H7 (cell line): ENCODE data around the gene TOMM5. TPM values are rescaled to one million over a fixed set of nuclear protein-coding genes. Genes with fewer than 3 reads are reported as not detected.
"Not testable (repeated sequence)": the region's sequence is repeated elsewhere in the genome, so short reads cannot be mapped to it uniquely, and the experiment has no call there.

ENCODE experiments used
- DNase-seq: peaks from one replicate; pipeline ENCODE4 v3.0.0; 2012
- H3K27me3 ChIP-seq: 2 replicates; pipeline ENCODE4 v1.6.0; 2011; ENCODE audit warnings: mild to moderate bottlenecking, low read length; ENCODE audit not compliant: control insufficient read depth, insufficient read depth
- H3K36me3 ChIP-seq: replicated peaks from 2 replicates; pipeline ENCODE4 v1.5.1; 2011; ENCODE audit warnings: low read length; ENCODE audit not compliant: control insufficient read depth, insufficient read depth
- H3K4me3 ChIP-seq: 2 replicates; pipeline ENCODE4 v1.5.1; 2011; ENCODE audit warnings: low read depth, mild to moderate bottlenecking, control low read depth, low read length, moderate library complexity; ENCODE audit not compliant: insufficient read depth
- total RNA-seq: library from RNA; depleted of rRNA; stranded (reverse); fragments of >200 nt; shearing (Covaris generic); gene quantifications from 2 replicates; pipeline ENCODE4 v1.2.3, GENCODE V29; 2014

The TOMM5 gene
- total RNA-seq, 1 experiment from 2014 or later: 164 TPM

DNA sequence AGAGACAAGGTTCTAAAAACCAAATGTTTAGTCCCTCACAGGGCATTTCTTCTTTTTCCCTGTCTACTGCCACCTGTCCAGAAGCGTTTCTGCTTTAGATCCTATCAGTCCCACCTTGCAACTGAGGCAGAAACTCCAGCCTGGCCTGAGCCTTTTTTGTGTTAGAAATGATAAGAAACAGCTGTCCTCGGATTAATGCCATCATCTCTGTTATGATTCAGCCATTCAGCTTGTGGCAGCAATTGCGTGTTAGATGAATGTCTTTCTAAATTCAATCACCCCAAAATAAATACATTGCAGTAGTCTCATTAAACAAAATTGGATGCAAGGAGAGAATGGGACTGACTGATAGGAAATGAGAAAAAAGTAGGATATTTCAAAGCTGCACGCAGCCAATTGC lies 30.1 kb upstream of the TOMM5 start:
- no peaks in the 10 kb centered on the region for H3K27me3 ChIP-seq
- H3K36me3 ChIP-seq: no peaks in the 10 kb centered on the region
- DNase-seq: no peak
- no peak overlapping the region for H3K4me3 ChIP-seq

DNA sequence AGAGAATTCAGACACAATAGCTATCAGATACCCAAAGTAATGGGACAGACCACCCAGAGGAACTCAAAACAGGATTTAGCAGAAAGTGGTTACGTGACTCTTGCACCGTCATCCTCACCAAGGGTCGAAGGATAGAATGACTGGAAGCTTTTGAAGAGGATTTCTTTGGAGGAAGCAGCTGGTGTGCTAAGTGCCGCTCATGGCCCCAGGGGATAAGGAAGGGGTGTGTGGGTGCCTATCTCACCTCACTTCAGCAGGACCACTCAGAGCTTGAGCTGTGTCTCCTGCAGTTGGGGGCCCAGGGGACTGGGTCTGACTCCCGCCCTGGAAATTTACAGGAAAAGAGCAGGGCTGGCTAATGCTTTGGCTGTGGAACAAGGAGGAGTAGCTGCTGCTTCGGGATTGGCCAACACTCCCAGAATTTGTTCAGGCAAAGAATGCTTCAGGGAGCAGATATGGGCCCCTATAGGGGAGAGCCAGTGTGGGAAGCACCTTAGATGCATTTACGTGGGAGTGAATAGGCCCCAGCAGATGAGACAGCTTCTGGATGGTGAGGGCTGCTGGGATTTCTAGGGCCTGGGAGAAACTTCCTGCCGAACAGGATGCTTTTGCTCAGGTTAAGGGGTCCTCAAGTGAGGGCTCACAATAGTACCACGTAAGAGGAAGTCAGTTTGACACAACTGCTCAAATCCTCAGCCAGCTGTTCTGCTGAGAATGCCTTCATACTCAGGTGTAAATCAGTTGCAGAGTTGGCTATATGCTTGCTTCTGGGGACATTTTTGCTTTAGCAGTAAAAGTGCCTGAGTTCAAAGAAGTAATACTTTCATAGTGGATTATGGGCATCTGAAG lies 29.1 kb upstream of the TOMM5 start:
- no peaks in the 10 kb centered on the region for H3K27me3 ChIP-seq
- no peak overlapping the region for H3K4me3 ChIP-seq
- H3K36me3 ChIP-seq: no peaks in the 10 kb centered on the region
- DNase-seq: no peak

DNA sequence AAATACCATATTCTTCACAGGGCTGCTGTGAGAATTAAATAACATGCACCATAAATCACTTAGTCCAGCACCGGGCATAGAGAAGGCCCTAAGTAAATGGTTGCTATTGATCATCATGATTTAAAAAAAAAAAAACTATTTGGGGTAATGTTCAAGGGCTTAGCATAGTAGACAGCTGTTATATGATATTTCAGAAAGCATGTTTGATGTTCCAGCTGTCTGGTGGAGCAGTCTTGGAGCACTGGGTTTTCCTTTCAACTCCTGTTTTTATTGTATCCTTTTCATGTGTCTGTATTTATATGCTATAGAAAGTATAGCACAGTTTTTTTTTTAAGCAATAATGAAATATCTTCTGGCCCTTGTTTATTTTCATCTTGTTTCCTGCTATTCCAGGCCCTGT lies 28.0 kb upstream of the TOMM5 start:
- no peak for DNase-seq
- no peaks in the 10 kb centered on the region for H3K36me3 ChIP-seq
- no peaks in the 10 kb centered on the region for H3K27me3 ChIP-seq
- no peak overlapping the region for H3K4me3 ChIP-seq

DNA sequence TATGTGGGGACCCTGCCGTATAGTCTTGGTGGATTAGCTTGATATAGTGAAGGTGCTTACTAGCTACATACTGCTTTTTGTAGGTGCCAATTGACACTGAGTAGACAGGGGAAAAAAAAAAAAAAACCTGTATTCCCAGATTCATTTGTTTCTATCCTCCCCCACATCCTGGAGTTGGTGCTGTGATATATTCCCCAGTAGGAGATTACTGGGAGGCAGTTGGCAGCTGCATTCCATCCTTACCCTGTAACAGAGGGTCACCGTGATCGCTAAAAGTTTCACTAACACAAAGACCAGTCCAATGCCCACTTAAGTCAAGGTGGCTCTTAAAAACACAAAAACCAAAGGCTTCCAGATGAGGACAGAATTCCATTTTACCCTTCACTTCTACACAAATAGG lies 27.4 kb upstream of the TOMM5 start:
- Histone ChIP-seq H3K27me3 (no peaks in the 10 kb centered on the region), H3K4me3 (no peak overlapping the region), H3K36me3 (no peaks in the 10 kb centered on the region)
- no peak for DNase-seq

DNA sequence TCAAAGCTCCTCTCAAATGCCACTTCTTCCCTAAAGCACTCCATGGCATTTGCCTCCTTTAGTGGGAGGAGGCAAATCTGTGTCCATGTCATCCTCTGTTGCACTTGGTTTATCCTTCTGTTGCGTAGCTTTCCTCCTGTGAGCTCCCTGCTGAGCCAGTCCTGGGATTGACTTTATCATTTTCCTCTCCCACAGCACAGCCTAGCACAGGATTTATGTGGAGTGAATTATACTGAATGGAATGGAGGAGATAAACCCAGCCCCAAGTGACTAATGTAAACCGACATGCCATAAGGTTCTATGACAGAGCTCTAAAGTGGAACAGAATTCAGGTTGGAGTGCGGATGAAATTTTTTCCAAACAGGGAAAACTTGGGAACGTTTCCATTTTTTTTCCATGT lies 26.4 kb upstream of the TOMM5 start:
- no peaks in the 10 kb centered on the region for H3K27me3 ChIP-seq
- H3K36me3 ChIP-seq: no peaks in the 10 kb centered on the region
- no peak for DNase-seq
- no peak overlapping the region for H3K4me3 ChIP-seq

DNA sequence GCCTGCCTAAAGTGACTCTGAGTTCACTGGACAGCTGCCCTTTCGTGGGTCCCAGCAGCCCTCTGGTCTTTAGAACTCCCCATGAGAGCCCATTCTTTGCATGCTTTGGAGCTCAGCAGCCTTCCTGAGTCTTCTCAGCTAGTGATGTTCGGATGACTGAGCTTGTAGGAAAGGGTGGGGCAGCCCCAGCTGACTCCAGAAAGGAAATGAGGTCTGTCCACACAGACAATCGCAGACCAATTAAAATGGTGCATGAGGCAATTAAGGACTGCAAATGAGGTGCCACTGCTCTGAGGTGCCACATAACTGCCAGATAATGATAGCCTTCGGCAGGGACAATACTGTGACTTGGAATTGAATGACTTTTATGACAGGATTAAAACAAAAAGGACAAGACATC lies 25.4 kb upstream of the TOMM5 start:
- no peak for DNase-seq
- Histone ChIP-seq H3K36me3 (no peaks in the 10 kb centered on the region), H3K27me3 (no peaks in the 10 kb centered on the region), H3K4me3 (no peak overlapping the region)

DNA sequence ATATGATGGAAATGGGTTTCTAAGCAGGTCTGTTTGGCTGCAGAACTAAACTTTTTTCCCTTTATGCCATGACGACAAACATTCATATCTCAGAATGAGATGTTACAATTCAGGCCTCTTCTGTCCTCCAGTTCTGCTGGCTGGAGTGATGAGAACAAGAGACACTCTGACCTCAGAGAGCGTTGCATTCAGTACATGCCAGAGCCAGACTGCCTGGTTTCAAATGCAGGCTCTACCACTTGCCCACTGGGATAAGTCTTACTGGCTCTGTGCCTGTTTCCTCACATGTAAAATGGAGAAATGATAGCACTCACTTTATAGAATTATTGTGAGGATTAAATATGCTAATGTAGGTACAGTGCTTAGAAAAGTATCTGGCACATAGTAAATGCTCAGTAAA lies 24.8 kb upstream of the TOMM5 start:
- Histone ChIP-seq H3K27me3 (no peaks in the 10 kb centered on the region), H3K36me3 (no peaks in the 10 kb centered on the region), H3K4me3 (no peak overlapping the region)
- DNase-seq: no peak

DNA sequence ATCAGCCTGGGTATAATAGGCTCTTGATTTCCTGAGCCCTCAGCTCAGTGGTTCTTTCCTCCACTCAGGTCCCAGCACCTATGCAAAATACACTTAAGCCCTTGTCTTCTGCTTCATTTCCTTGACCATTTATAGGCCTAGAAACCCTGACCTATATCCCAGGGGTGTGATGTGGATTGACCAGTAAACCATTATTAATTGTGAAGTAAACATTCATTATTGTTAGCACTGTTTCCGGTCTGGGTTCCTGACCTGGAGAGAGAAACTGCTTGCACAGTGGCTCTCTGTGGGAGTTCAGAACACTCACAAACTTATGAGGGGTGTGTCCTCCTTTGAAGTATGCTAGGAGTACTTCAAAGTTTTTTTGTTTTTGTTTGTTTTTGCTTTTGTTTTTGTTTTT lies 19.6 kb upstream of the TOMM5 start:
- DNase-seq: no peak
- Histone ChIP-seq H3K27me3 (no peaks in the 10 kb centered on the region; the same call in 1 of the 2 replicates), H3K4me3 (no peak overlapping the region), H3K36me3 (no peaks in the 10 kb centered on the region)

DNA sequence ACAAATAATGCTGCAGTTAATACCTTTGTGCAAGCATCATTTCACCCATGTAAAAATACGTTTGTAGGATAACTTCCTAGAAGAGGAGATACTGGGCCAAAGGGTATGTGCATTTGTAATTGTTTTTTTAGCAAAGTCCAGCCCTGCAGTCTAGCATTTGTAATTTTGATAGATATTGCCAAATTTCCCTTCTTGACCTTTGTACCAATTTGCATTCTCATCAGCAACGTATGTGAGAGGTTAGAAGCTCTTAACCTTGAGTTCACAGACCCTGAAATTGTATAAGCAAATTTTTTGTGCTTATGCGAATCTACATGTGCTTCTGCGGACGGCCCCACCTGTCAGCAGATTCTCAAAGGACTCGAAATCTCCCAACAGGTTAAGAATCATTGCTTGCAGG lies 18.6 kb upstream of the TOMM5 start:
- no peak for DNase-seq
- H3K36me3 ChIP-seq: no peaks in the 10 kb centered on the region

DNA sequence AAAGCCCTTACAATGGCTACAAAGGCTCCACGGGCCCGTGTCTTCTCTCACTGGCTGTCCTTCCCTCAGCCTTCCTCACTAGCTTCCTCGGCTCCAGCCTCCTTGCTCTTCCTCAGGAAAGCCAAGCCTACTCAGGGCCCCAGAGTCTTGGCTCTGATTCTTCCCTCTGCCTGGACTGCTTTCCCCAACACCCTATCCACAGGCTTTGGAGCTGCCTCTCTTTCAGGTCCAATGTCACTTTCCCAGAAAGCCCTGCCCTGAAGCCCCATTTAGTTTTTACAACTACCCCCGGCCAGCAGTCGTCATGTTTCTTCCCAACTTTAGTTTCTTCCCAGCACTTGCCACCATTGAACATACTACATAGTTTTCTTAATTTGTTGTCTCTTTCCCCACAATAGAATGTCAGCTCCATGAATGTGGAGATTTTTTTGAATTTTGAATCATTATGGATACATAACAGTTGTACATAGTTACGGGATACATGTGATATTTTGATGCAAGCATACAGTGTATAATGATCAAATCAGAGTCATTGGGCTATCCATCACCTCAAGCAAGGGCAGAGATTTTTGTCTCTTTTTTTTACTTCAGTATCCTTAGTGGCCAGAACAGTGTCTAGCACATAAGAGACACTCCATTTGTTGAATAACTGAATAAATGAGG lies 17.5 kb upstream of the TOMM5 start:
- Histone ChIP-seq H3K36me3 (no peaks in the 10 kb centered on the region), H3K27me3 (no peaks in the 10 kb centered on the region; the same call in 1 of the 2 replicates), H3K4me3 (no peak overlapping the region)
- no peak for DNase-seq

More for the DNA sequence above, 18.6 kb upstream of the TOMM5 start:
- Histone ChIP-seq H3K4me3 (no peak overlapping the region), H3K27me3 (no peaks in the 10 kb centered on the region; the same call in 1 of the 2 replicates)

DNA sequence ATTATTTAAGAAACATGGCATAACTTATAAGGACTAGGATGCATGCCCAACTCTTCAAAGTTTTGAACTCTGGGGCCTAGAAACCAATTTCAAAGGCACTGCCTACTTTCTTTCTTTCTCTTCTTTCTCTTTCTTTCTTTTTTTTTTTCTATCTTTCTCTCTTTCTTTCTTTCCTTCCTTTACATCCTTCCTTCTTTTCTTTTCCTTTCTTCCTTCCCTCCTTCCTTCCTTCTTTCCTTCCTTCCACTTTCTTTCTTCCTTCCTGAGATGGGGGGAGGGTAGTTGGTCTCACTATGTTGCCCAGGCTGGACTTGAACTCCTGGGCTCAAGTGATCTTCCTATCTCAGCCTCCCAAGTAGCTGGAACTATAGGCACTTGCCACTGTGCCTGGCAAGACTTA lies 15.9 kb upstream of the TOMM5 start:
- Histone ChIP-seq H3K4me3 (no peak overlapping the region), H3K27me3 (no peaks in the 10 kb centered on the region; the same call in 1 of the 2 replicates), H3K36me3 (no peaks in the 10 kb centered on the region)
- DNase-seq: no peak

DNA sequence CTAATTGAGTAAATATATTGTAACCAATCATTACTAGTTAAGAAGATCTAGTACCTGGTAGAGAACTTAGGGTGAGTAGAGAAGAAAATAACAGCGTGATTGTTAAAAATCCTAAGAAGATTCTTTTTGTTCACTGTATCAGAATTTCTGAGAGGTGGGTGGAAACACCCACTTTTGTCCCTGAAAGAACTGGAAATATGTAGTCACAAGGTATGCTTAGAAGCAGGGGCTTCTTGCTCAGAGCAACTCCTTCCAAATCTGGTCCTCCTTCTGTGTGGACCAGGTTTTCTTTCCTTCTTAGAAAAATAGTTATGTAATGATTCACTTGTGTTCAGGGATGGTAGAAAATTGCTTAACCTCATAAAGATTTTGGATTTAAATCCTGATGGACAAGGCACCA lies 11.9 kb upstream of the TOMM5 start:
- DNase-seq: no peak
- Histone ChIP-seq H3K27me3 (peaks cover 2% of the 10 kb centered on the region; the same call in 1 of the 2 replicates), H3K36me3 (no peaks in the 10 kb centered on the region), H3K4me3 (no peak overlapping the region)

DNA sequence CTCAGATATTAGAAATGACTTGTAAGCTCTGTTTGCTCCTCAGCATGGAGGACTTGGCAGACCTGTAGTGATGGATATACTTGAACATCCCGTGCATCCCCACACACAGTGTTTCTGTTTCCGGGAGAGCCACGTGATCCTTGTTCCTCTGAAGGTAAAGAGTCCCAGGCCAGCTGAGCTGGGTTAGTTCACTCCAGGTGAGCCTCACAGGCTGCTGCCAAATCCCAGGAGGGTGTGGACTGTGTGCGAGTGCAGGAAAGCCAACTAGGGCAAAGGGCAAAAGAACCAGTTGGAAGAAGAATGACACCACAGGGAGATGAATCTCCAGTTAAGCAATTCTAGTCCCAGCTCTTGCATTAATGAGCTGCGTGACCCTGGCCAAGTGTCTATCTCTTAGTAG lies 10.4 kb upstream of the TOMM5 start:
- H3K4me3 ChIP-seq: no peak overlapping the region
- no peak for DNase-seq
- H3K36me3 ChIP-seq: no peaks in the 10 kb centered on the region
- peaks cover 2% of the 10 kb centered on the region; the same call in 1 of the 2 replicates for H3K27me3 ChIP-seq

DNA sequence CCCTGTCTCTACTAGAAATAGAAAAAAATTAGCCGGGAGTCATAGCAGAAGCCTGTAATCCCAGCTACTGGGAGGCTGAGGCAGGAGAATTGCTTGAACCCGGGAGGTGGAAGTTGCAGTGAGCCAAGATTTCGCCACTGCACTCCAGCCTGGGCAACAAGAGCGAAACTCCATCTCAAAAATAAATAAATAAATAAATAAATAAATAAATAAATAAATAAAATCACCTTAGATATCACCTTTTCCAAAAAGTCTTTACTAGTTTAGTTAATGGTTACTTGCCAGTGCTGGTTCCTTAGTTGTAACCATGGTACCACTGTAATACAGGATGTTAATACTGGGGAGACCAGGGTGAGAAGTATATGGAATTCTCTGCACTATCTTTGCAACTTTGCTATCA lies 9.7 kb upstream of the TOMM5 start:
- not testable (repeated sequence) for H3K4me3 ChIP-seq, DNase-seq, H3K36me3 ChIP-seq, H3K27me3 ChIP-seq

DNA sequence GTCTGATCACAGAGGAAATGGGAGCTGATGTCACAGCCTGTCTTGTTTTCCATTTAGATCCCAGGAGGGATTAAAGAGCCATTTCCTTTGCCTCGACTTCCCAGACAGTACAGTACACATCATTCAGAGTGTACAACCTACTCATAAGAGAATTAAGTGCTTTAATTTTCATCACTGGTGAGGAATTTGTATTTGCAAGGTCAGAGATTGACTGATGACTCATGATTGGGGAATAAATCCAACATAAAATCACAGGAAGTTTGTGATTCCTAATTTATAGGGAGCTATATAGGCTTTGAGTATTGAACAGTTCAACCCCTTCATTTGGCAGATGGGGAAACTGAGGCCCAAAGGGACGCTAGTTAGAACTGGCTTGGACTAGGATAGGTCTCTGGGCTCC lies 4.1 kb upstream of the TOMM5 start:
- Histone ChIP-seq H3K36me3 (no peaks in the 10 kb centered on the region), H3K27me3 (peaks cover 12% of the 10 kb centered on the region), H3K4me3 (no peak overlapping the region)
- no peak for DNase-seq
